Fibroblast of pulmonary artery (primary cell): Measurements from ENCODE around the gene SLC36A1.
"Not testable (repeated sequence)": the region's sequence is repeated elsewhere in the genome, so short reads cannot be mapped to it uniquely, and the experiment has no call there.

ENCODE experiments used
- DNase-seq: peaks from one replicate; pipeline ENCODE4 v3.0.0-alpha.2; 2010; ENCODE audit warnings: low read depth
- H3K4me3 ChIP-seq: replicated peaks from 2 replicates; pipeline ENCODE4 v1.5.1; 2011; ENCODE audit warnings: low read depth, mild to moderate bottlenecking, control low read depth, low read length, moderate library complexity
- TF ChIP-seq, protein P1 (sequence below): IDR thresholded peaks from 2 replicates; pipeline ENCODE4 v1.5.1; 2011; ENCODE audit warnings: mild to moderate bottlenecking, control low read depth, low read length, inconsistent platforms; ENCODE audit errors: missing control alignments

The SLC36A1 gene

GRCh38 chr5:151496041-151496484, 48.7 kb downstream of the SLC36A1 start:
- no peak overlapping the region for H3K4me3 ChIP-seq
- TF ChIP-seq, protein P1, sequence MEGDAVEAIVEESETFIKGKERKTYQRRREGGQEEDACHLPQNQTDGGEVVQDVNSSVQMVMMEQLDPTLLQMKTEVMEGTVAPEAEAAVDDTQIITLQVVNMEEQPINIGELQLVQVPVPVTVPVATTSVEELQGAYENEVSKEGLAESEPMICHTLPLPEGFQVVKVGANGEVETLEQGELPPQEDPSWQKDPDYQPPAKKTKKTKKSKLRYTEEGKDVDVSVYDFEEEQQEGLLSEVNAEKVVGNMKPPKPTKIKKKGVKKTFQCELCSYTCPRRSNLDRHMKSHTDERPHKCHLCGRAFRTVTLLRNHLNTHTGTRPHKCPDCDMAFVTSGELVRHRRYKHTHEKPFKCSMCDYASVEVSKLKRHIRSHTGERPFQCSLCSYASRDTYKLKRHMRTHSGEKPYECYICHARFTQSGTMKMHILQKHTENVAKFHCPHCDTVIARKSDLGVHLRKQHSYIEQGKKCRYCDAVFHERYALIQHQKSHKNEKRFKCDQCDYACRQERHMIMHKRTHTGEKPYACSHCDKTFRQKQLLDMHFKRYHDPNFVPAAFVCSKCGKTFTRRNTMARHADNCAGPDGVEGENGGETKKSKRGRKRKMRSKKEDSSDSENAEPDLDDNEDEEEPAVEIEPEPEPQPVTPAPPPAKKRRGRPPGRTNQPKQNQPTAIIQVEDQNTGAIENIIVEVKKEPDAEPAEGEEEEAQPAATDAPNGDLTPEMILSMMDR, result no peak
- peak; percentile 14 for DNase-seq

- H3K4me3 ChIP-seq, result no peak overlapping the region
- TF ChIP-seq, protein P1, result no peak
- DNase-seq, result no peak
Measured at GRCh38 chr5:151497391-151498002, 50.1 kb downstream of the SLC36A1 start.

DNA sequence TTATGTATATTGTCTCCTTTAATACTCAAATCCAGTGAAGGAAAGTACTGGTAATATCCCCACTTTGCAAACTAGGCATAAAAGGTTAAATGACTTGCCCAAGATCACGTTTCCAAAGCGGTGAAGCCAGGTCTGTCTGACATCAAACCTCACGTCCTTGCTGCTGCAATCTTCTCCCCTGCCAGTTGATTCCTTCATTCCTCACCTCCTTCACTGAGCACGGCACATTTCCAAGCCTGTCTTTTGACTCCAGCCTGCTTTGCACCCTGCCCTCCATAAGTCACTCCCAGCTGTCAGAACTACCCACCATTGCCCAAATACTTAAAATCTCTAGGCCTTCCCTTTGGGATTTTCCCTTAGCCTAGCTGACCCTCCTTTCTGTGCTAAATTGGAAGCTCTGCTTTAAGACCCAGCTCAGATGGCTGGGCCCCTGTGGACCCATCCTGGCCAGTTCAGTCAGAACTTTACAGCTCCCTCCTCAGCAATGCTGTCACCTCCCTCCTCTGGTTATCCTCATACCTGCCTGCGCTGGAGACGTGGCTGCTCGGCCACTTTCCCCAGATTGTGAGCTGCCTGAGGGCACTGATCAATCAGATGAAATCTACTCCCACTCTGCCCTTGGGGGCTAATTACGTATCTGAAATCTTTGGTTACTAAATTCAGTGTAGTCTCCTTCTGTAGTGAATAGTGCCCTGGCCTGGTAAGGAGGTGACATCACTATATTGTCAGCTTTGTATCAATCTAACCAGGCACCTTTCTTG, 51.2 kb downstream of the SLC36A1 start:
- no peak overlapping the region for H3K4me3 ChIP-seq
- no peak for DNase-seq
- TF ChIP-seq, protein P1, result no peak

- H3K4me3 ChIP-seq, result no peak overlapping the region
- peak; percentile 40 for DNase-seq
- TF ChIP-seq, protein P1, result no peak
Measured at GRCh38 chr5:151499501-151500035, 52.2 kb downstream of the SLC36A1 start.

DNA sequence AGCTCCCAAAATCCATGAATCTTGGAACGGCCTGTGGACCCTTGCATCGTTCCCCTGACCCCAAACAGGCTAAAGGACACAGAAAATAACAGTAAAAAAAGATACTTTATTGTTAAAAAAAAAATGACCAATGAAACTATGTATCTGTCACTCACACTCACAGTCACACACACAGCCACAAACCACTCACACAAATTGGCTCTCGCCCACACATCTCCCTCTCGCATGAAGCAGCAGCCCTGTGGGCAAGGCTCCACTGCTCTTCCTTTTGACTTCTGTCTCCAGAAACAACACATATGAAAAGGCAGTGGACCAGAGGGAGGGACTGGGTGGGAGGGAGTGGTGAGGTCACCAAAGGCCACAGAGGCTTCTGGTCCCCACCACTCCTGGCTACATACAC, 56.6 kb downstream of the SLC36A1 start:
- H3K4me3 ChIP-seq, result no peak overlapping the region
- DNase-seq, result no peak

GRCh38 chr5:151508308-151508707, 60.9 kb downstream of the SLC36A1 start:
- DNase-seq, result not testable (repeated sequence)

More for the DNA sequence above, 56.6 kb downstream of the SLC36A1 start:
- TF ChIP-seq, protein P1, result no peak

GRCh38 chr5:151509231-151509630, 61.8 kb downstream of the SLC36A1 start:
- TF ChIP-seq, protein P1, result no peak
- no peak overlapping the region for H3K4me3 ChIP-seq
- DNase-seq, result no peak

More at GRCh38 chr5:151508308-151508707, 60.9 kb downstream of the SLC36A1 start:
- H3K4me3 ChIP-seq, result not testable (repeated sequence)
